ENCODE measurements around the gene CAMK1.
A peak's percentile ranks its signal among the peaks of the same experiment; 100 is the strongest.

GRCh38 chr3:9727041-9727595 lies 42.6 kb downstream of the CAMK1 start:
- TF ChIP-seq POLR2AphosphoS5 (IDR thresholded peaks at IDR 0.05; ENCODE audit: insufficient read depth, low read depth, low read length), result no peak
- peak in 1 of 2 donors; percentile 22 for TF ChIP-seq CTCF (IDR thresholded peaks at IDR 0.05; ENCODE audit: extremely low read depth in 1 of 2, insufficient read depth in 1 of 2, low read depth in 1 of 2, low read length in 2 of 2)
- no peak for TF ChIP-seq MAX (IDR thresholded peaks at IDR 0.05; ENCODE audit: insufficient read depth, insufficient read length)
- no peak for TF ChIP-seq POLR2A (IDR thresholded peaks at IDR 0.05; ENCODE audit: low read depth, low read length)
- TF ChIP-seq EZH2 (IDR thresholded peaks at IDR 0.05; ENCODE audit: borderline replicate concordance, low read depth, low read length, severe bottlenecking), result no peak
- no peak for TF ChIP-seq JUN (IDR thresholded peaks at IDR 0.05; ENCODE audit: borderline replicate concordance, insufficient read depth, insufficient read length, low read depth)
- TF ChIP-seq FOS (IDR thresholded peaks at IDR 0.05; ENCODE audit: borderline replicate concordance, insufficient read depth, low read length), result no peak
